Measurements from ENCODE around the gene RAD51B.

Gene RAD51B

DNA sequence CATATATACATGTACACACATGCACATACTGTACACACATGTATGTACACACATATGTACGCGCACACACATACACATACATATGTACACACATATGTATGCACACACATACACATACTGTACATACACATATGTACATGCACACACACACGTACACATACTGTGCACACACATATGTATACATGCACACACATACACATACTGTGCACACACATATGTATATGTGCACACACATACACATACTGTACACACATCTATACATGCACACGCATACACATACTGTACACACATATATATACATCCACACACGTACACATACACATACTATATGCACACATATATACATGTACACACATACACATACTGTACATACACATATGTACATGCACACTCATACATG is 853.9 kb downstream of the RAD51B start:
- TF ChIP-seq, protein P1, sequence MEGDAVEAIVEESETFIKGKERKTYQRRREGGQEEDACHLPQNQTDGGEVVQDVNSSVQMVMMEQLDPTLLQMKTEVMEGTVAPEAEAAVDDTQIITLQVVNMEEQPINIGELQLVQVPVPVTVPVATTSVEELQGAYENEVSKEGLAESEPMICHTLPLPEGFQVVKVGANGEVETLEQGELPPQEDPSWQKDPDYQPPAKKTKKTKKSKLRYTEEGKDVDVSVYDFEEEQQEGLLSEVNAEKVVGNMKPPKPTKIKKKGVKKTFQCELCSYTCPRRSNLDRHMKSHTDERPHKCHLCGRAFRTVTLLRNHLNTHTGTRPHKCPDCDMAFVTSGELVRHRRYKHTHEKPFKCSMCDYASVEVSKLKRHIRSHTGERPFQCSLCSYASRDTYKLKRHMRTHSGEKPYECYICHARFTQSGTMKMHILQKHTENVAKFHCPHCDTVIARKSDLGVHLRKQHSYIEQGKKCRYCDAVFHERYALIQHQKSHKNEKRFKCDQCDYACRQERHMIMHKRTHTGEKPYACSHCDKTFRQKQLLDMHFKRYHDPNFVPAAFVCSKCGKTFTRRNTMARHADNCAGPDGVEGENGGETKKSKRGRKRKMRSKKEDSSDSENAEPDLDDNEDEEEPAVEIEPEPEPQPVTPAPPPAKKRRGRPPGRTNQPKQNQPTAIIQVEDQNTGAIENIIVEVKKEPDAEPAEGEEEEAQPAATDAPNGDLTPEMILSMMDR (IDR thresholded peaks at IDR 0.05; ENCODE audit: low read depth, low read length, missing control alignments) = no peak
- Histone ChIP-seq H3K4me3 (ENCODE audit: low read depth, low read length) (no peak overlapping the region), H3K36me3 (replicated peaks) (no peaks in the 10 kb centered on the region), H3K27me3 (replicated peaks) (no peaks in the 10 kb centered on the region), H3K27ac (no peak overlapping the region)
- DNase-seq = no peak
- in situ Hi-C loops (cut with HindIII; ENCODE audit: low pct_ligation_motif_present, low sequenced_read_pairs) = no loop called here

DNA sequence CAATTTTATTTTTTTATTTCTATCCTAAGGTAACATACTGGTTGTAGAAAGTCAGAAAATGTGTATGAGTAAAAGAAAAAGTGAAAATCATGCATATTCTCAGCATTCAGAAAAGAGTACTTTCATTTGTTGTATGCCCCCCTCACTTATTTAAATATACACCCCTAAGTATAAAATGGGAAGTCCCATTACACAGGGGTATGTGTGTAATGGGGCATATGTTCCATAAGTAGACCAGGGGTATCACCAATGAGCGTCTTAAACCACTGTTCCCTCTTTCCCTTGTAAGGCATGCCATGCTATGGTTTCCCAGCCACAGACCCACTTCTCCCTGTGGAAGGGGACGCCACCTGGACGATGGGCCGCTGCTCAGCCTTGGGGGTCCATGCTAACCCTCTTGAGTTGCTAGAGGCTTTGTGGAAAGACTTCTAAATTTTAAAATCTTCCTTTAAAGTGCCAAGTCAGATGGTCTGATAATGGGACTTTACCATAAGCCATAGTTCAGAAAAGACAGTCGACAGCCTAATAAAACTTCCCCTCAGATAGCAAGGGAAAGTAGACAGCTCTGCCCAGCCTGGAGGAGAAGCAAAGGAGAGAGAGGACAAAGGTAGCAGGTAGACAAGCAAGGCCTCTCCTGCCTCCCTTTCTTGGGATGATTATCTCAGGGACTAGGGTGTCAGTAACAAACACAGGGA is 855.1 kb downstream of the RAD51B start:
- Histone ChIP-seq H3K27ac (no peak overlapping the region), H3K4me3 (ENCODE audit: low read depth, low read length) (no peak overlapping the region), H3K27me3 (replicated peaks) (no peaks in the 10 kb centered on the region), H3K36me3 (replicated peaks) (no peaks in the 10 kb centered on the region)
- TF ChIP-seq, protein P1 (IDR thresholded peaks at IDR 0.05; ENCODE audit: low read depth, low read length, missing control alignments) = no peak
- no peak for DNase-seq
- in situ Hi-C loops (cut with HindIII; ENCODE audit: low pct_ligation_motif_present, low sequenced_read_pairs) = no loop called here

DNA sequence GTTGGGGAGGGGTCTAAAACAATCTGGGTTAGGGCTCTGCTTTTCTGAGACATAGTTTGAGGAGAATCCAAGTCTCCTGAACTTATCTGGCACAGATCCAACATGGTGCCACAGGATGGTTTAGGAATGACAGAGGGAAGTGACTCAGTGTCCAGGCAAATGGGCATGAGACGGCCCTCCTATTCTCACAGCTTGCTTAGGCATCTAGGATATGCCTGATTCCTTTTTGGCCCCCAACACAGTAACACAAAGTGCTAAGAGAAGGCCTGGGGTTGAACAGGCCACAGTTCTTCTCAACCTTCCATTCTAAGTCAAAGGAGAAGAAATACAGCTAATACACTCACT is 855.6 kb downstream of the RAD51B start:
- no peak overlapping the region for H3K27ac ChIP-seq

DNA sequence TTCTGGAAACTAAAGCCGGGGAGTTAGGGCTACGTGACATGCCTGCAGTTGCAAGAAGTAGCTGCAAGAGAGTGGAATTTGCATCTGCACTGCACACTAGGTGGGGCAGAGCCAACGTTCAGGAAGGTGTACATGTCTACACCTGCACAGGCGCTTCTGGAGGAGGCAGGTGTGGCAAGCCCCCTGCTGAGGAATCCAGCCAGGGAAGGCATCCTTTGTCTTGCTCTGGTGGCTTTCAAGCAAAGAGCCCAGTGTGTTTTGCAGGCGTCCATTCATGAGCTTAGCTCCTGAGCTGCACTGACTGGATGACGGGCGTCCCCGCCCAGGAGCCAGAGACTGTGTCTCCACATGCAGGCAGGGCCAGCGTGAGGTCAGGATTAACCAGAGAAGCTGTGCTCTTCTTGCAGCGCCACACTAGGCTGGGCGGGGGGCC is 856.9 kb downstream of the RAD51B start:
- Histone ChIP-seq H3K27ac (no peak overlapping the region), H3K36me3 (replicated peaks) (no peaks in the 10 kb centered on the region), H3K27me3 (replicated peaks) (no peaks in the 10 kb centered on the region), H3K4me3 (ENCODE audit: low read depth, low read length) (no peak overlapping the region)
- no peak for DNase-seq
- TF ChIP-seq, protein P1 (IDR thresholded peaks at IDR 0.05; ENCODE audit: low read depth, low read length, missing control alignments) = no peak
- in situ Hi-C loops (cut with HindIII; ENCODE audit: low pct_ligation_motif_present, low sequenced_read_pairs) = no loop called here

More for the DNA sequence above, 855.6 kb downstream of the RAD51B start:
- no peak overlapping the region for H3K4me3 ChIP-seq (ENCODE audit: low read depth, low read length)
- TF ChIP-seq, protein P1 (IDR thresholded peaks at IDR 0.05; ENCODE audit: low read depth, low read length, missing control alignments) = no peak
- no peaks in the 10 kb centered on the region for H3K36me3 ChIP-seq (replicated peaks)
- in situ Hi-C loops (cut with HindIII; ENCODE audit: low pct_ligation_motif_present, low sequenced_read_pairs) = no loop called here
- H3K27me3 ChIP-seq (replicated peaks) = no peaks in the 10 kb centered on the region
- no peak for DNase-seq

DNA sequence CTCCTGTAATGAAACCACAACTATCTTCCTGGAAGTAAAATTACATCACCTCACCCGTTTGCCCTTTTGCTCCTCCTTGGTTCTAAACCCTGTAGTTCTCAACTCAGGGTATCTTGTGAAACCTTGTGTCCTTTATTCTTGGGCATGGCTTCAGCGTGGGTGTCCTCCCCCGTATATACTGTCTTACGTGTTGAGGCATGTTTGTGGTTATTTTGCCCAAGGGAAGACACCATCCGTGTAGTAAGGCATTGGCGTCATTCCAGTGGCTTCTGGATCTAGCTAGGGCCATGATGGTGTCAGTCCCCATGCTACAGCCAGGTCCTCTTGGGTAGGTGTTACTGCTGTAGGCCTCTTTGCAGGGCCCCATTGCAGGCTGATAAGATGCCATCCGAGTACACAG is 857.9 kb downstream of the RAD51B start:
- in situ Hi-C loops (cut with HindIII; ENCODE audit: low pct_ligation_motif_present, low sequenced_read_pairs) = no loop called here
- no peaks in the 10 kb centered on the region for H3K36me3 ChIP-seq (replicated peaks)
- TF ChIP-seq, protein P1 (IDR thresholded peaks at IDR 0.05; ENCODE audit: low read depth, low read length, missing control alignments) = no peak
- no peaks in the 10 kb centered on the region for H3K27me3 ChIP-seq (replicated peaks)
- no peak for DNase-seq
- H3K4me3 ChIP-seq (ENCODE audit: low read depth, low read length) = no peak overlapping the region
- H3K27ac ChIP-seq = no peak overlapping the region

DNA sequence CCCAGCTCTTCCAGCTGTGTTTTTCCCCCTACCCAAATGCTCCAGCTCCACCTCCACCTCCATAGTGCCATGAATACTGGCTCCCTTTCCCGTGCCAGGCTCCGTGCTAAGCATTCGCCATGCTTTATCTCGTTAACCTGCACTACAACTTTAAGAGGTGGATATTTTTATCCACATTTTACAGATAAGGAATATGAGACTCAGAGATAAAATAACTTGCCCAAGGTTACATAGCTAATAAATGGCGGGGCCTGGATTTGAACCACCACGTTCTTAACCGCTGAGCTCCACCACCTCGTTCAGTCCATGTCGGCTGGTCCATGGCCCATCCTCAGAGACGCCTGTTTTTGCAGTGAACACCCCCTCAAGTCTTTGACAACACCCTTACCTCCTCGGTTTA is 858.3 kb downstream of the RAD51B start:
- in situ Hi-C loops (cut with HindIII; ENCODE audit: low pct_ligation_motif_present, low sequenced_read_pairs) = no loop called here
- Histone ChIP-seq H3K27ac (no peak overlapping the region), H3K27me3 (replicated peaks) (no peaks in the 10 kb centered on the region), H3K4me3 (ENCODE audit: low read depth, low read length) (no peak overlapping the region), H3K36me3 (replicated peaks) (no peaks in the 10 kb centered on the region)
- DNase-seq = no peak
- TF ChIP-seq, protein P1 (IDR thresholded peaks at IDR 0.05; ENCODE audit: low read depth, low read length, missing control alignments) = no peak
